Activated T-helper 1 cell treated with Interleukin-2 at 50 U/mL for 16 hours (primary cell): ENCODE measurements around the gene RNASEH2B.

ENCODE experiments used
- DNase-seq: peaks from one replicate; pipeline ENCODE4 v3.0.0-alpha.2; 2020; ENCODE audit warnings: low read depth

Gene RNASEH2B

GRCh38 chr13:50995854-50996253, 86.3 kb downstream of the RNASEH2B start:
- no peak for DNase-seq

GRCh38 chr13:50998326-50998725, 88.7 kb downstream of the RNASEH2B start:
- DNase-seq, result no peak

- DNase-seq, result no peak
Measured at GRCh38 chr13:50999641-51000040, 90.0 kb downstream of the RNASEH2B start.

- no peak for DNase-seq
Measured at GRCh38 chr13:51000061-51000460, 90.5 kb downstream of the RNASEH2B start.

- no peak for DNase-seq
Measured at GRCh38 chr13:51000571-51001260, 91.1 kb downstream of the RNASEH2B start.

GRCh38 chr13:51001335-51001734, 91.7 kb downstream of the RNASEH2B start:
- no peak for DNase-seq

- no peak for DNase-seq
Measured at GRCh38 chr13:51002736-51003135, 93.1 kb downstream of the RNASEH2B start.

GRCh38 chr13:51003642-51004041, 94.1 kb downstream of the RNASEH2B start:
- DNase-seq, result no peak

- DNase-seq, result no peak
Measured at GRCh38 chr13:51004111-51004865, 94.7 kb downstream of the RNASEH2B start.

- DNase-seq, result no peak
Measured at GRCh38 chr13:51004918-51005460, 95.4 kb downstream of the RNASEH2B start.

- no peak for DNase-seq
Measured at GRCh38 chr13:51005566-51005965, 96.0 kb downstream of the RNASEH2B start.
